ENCODE results near the gene TOP2A.

Gene TOP2A

GRCh38 chr17:40343219-40344119 lies 74.2 kb downstream of the TOP2A start:
- no peak for DNase-seq

GRCh38 chr17:40342504-40343218 lies 75.0 kb downstream of the TOP2A start:
- DNase-seq: no peak

GRCh38 chr17:40341808-40342503 lies 75.7 kb downstream of the TOP2A start:
- DNase-seq: no peak

GRCh38 chr17:40340880-40341807 lies 76.6 kb downstream of the TOP2A start:
- peak; percentile 93 for DNase-seq

GRCh38 chr17:40340327-40340726 lies 77.4 kb downstream of the TOP2A start:
- DNase-seq: no peak

- DNase-seq: peak; percentile 88
These were observed 78.6 kb downstream of the TOP2A start for GRCh38 chr17:40338941-40339649.
